Measurements from ENCODE around the gene TMEM255A. TPM values are rescaled to one million over a fixed set of nuclear protein-coding genes. Genes with fewer than 3 reads are reported as not detected.

The TMEM255A gene
- polyA plus RNA-seq, 1 of the 3 experiments (the other 2 are of a cell fraction) = 0.08 TPM

- H3K79me2 ChIP-seq (ENCODE audit: insufficient read depth) = no peaks in the 10 kb centered on the region
- no peaks in the 10 kb centered on the region for H3K9me3 ChIP-seq
- H3K4me3 ChIP-seq (ENCODE audit: low read depth in 2 of 2, low read length in 1 of 2) = no peak overlapping the region
- CTCF ChIA-PET = interaction anchor here (3.7 kb wide), 1 partner anchor 10 kb away, joined by 33 read pairs; no protein-coding TSS in a partner anchor
- no peak overlapping the region for H3K4me2 ChIP-seq
- H3K9me2 ChIP-seq = no peaks in the 10 kb centered on the region
- no peaks in the 10 kb centered on the region for H4K20me1 ChIP-seq (ENCODE audit: insufficient read depth)
- WGBS (ENCODE audit: low lambda C conversion rate) = 44% methylated on average over 3 of the region's 8 CpGs
- no peaks in the 10 kb centered on the region for H3K4me1 ChIP-seq (ENCODE audit: control insufficient read depth in 1 of 2, insufficient read depth in 2 of 2, low read depth in 1 of 2, low read length in 1 of 2)
- TF ChIP-seq RFX5 (IDR thresholded peaks at IDR 0.05; ENCODE audit: low read length) = no peak
- TF ChIP-seq, protein P1, sequence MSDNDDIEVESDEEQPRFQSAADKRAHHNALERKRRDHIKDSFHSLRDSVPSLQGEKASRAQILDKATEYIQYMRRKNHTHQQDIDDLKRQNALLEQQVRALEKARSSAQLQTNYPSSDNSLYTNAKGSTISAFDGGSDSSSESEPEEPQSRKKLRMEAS (IDR thresholded peaks at IDR 0.05; ENCODE audit: low read depth) = no peak
- DNase-seq = no peak
- no peak overlapping the region for H3K27ac ChIP-seq (ENCODE audit: low read depth in 2 of 2, low read length in 1 of 2)
- H2AFZ ChIP-seq (ENCODE audit: low read depth) = no peak overlapping the region
- POLR2A ChIA-PET = no interaction called here
- no peaks in the 10 kb centered on the region for H3K36me3 ChIP-seq (replicated peaks in 1 of 2; ENCODE audit: control insufficient read depth in 1 of 2, insufficient read depth in 2 of 2, low read length in 1 of 2)
- no peak overlapping the region for H3K9ac ChIP-seq
- peaks cover 5% of the 10 kb centered on the region; the same call in 1 of the 2 replicates for H3K27me3 ChIP-seq (ENCODE audit: insufficient read depth)
- no peaks in the 10 kb centered on the region for H3F3A ChIP-seq (replicated peaks; ENCODE audit: insufficient read depth)
Measured at GRCh38 chrX:120223374-120223773, 87.9 kb downstream of the TMEM255A start.

DNA sequence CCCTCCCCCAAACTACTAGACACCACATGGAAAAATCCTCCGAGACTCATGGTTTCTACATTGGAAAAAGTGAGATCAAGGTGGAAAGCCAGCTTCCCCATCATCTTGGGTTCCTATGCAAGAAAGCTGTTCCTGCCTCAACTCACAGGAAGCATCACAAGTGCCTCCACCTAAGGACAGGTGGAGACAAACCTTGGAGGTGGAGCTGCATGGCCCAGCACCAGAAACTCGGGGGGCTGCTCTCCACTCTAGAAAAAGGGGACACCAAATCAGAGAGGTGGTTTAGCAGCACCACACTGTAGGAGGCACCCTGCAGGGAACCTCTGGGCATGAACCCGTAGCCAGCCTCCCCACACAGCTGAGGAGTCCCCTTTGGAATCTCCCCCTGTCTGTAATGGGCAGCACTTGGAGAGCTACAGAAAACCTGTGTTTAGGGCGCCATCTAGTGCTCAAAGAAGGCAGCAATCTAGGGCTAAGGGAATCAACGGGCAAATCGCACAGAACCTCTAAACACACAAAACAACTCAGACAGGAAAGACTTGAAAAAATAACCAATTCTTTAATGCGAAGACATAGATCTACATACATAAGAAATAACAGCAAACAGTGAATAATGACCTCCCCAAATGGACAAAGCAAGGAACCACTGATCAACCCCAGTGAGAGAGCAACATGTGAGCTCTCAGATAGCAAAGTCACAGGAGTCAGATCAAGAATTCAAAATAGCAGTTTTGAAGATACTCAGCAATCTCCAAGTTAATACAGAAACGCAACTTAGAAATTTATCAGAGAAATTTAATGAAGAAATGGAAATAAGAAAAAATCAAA is 97.6 kb downstream of the TMEM255A start:
- no peaks in the 10 kb centered on the region for H3F3A ChIP-seq (replicated peaks; ENCODE audit: insufficient read depth)
- no peaks in the 10 kb centered on the region for H3K9me3 ChIP-seq
- no peaks in the 10 kb centered on the region for H4K20me1 ChIP-seq (ENCODE audit: insufficient read depth)
- H3K4me3 ChIP-seq (ENCODE audit: low read depth in 2 of 2, low read length in 1 of 2) = no peak overlapping the region
- no peak overlapping the region for H3K9ac ChIP-seq
- no peaks in the 10 kb centered on the region for H3K36me3 ChIP-seq (replicated peaks in 1 of 2; ENCODE audit: control insufficient read depth in 1 of 2, insufficient read depth in 2 of 2, low read length in 1 of 2)
- no peak overlapping the region for H3K4me2 ChIP-seq
- H3K27ac ChIP-seq (ENCODE audit: low read depth in 2 of 2, low read length in 1 of 2) = no peak overlapping the region
- DNase-seq = peak; percentile 66
- H3K79me2 ChIP-seq (ENCODE audit: insufficient read depth) = no peaks in the 10 kb centered on the region
- no peaks in the 10 kb centered on the region; a peak in 1 of 4 replicates for H3K4me1 ChIP-seq (ENCODE audit: control insufficient read depth in 1 of 2, insufficient read depth in 2 of 2, low read depth in 1 of 2, low read length in 1 of 2)
- 13% methylated on average over 8 of the region's 8 CpGs for WGBS (ENCODE audit: low lambda C conversion rate)
- no peaks in the 10 kb centered on the region for H3K9me2 ChIP-seq
- POLR2A ChIA-PET = no interaction called here
- TF ChIP-seq TAF1 (IDR thresholded peaks at IDR 0.05; ENCODE audit: borderline replicate concordance, low read depth, low read length) (no peak), RAD21 (IDR thresholded peaks at IDR 0.05; ENCODE audit: low read length) (peak; percentile 80), JUND (IDR thresholded peaks at IDR 0.05) (no peak), SMC3 (IDR thresholded peaks at IDR 0.05; ENCODE audit: low read depth, low read length) (peak; percentile 70), REST (IDR thresholded peaks at IDR 0.05; ENCODE audit: low read depth, low read length) (peak; percentile 85), FOXJ3 (CRISPR knock-in tag; IDR thresholded peaks at IDR 0.05) (no peak), TCF12 (IDR thresholded peaks at IDR 0.05) (no peak)
- TF ChIP-seq, protein P2, sequence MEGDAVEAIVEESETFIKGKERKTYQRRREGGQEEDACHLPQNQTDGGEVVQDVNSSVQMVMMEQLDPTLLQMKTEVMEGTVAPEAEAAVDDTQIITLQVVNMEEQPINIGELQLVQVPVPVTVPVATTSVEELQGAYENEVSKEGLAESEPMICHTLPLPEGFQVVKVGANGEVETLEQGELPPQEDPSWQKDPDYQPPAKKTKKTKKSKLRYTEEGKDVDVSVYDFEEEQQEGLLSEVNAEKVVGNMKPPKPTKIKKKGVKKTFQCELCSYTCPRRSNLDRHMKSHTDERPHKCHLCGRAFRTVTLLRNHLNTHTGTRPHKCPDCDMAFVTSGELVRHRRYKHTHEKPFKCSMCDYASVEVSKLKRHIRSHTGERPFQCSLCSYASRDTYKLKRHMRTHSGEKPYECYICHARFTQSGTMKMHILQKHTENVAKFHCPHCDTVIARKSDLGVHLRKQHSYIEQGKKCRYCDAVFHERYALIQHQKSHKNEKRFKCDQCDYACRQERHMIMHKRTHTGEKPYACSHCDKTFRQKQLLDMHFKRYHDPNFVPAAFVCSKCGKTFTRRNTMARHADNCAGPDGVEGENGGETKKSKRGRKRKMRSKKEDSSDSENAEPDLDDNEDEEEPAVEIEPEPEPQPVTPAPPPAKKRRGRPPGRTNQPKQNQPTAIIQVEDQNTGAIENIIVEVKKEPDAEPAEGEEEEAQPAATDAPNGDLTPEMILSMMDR (IDR thresholded peaks at IDR 0.05) = peak; percentile 91
- TF ChIP-seq, protein P3, sequence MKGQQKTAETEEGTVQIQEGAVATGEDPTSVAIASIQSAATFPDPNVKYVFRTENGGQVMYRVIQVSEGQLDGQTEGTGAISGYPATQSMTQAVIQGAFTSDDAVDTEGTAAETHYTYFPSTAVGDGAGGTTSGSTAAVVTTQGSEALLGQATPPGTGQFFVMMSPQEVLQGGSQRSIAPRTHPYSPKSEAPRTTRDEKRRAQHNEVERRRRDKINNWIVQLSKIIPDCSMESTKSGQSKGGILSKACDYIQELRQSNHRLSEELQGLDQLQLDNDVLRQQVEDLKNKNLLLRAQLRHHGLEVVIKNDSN (IDR thresholded peaks at IDR 0.05; ENCODE audit: borderline replicate concordance, low read depth) = no peak
- no peaks in the 10 kb centered on the region; the same call in 1 of the 2 replicates for H3K27me3 ChIP-seq (ENCODE audit: insufficient read depth)
- H2AFZ ChIP-seq (ENCODE audit: low read depth) = no peak overlapping the region
- CTCF ChIA-PET = interaction anchor here (0.6 to 2.9 kb wide), 33 partner anchors 9 to 707 kb away, joined by 3 to 33 read pairs (median 5); partner anchors contain the start of genes RHOXF1 and ZBTB33
